ENCODE results near the gene ERG.

DNA sequence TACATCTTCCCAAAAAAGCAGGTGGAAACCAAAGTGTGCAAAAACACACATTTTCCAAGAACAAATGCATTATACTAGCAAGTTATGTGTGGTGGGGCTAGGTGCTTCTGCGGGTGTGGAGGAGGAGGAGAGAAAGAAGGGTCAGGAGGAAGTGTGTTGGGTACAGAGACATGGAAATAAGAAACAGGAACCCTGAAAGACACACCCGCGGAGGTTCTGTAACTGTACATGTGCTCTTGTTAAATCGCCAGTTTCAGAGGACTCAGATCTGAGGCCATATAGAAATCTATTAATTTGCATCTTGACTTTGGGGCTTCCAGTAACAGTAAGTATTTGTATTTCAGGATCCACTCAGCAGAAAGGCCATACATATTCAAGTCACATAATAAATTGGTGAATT is 30.9 kb downstream of the ERG start:
- TF ChIP-seq, protein P1, sequence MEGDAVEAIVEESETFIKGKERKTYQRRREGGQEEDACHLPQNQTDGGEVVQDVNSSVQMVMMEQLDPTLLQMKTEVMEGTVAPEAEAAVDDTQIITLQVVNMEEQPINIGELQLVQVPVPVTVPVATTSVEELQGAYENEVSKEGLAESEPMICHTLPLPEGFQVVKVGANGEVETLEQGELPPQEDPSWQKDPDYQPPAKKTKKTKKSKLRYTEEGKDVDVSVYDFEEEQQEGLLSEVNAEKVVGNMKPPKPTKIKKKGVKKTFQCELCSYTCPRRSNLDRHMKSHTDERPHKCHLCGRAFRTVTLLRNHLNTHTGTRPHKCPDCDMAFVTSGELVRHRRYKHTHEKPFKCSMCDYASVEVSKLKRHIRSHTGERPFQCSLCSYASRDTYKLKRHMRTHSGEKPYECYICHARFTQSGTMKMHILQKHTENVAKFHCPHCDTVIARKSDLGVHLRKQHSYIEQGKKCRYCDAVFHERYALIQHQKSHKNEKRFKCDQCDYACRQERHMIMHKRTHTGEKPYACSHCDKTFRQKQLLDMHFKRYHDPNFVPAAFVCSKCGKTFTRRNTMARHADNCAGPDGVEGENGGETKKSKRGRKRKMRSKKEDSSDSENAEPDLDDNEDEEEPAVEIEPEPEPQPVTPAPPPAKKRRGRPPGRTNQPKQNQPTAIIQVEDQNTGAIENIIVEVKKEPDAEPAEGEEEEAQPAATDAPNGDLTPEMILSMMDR (conservative IDR thresholded peaks at IDR 0.05; ENCODE audit: low read length), result no peak
- no peak for TF ChIP-seq EZH2phosphoT487 (IDR thresholded peaks at IDR 0.05; ENCODE audit: borderline replicate concordance)
